HG03064 (cell line): ENCODE data around the gene WSCD2.

Experiments used
- ATAC-seq: cut with Tn5 transposase; IDR thresholded peaks from one replicate; pipeline ENCODE4 v1.9.1; 2021; ENCODE audit warnings: low read depth; ENCODE audit not compliant: unreplicated experiment

WSCD2 gene

DNA sequence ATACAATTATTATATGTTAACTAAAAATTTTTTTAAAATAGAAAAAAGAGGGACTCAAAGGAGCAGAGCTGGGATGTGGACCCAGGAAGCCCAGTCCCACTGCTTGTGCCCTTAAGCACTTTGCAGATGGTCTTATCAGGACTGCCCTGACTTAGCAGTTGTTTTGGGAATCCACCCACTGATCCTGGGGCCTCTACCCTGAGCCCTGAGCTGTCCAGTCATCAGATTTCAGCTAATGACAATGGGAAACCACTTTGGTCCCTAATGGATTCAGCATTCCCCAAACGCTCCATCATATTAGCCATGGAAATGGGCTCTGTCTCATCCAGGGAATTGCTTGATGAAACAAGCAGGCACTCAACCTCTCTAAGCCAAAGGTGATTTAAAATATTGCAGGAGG is 22.5 kb upstream of the WSCD2 start:
- no peak for ATAC-seq

DNA sequence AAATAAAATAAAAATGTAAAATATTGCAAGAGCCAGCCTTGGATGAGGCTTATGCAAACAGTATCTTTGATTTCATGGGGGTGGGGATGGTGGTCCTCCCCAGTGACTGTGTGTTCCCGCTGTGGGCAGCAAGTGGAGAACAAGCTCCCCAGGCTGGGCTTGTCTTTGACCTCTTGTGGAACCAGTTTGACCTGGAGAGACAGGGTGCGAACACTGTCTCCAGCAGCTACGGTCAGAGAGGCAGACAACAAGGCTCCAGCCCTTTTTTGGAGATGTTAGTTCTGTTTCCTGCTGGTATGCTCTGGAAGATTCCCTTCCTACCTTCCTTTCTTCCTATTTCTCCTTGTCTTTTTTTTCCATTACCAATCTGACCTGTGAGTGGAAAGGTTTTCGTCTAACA is 21.8 kb upstream of the WSCD2 start:
- no peak for ATAC-seq

GRCh38 chr12:108109504-108109903 is 19.6 kb upstream of the WSCD2 start:
- ATAC-seq, result no peak

- ATAC-seq, result no peak
Measured at GRCh38 chr12:108109954-108110353, 19.1 kb upstream of the WSCD2 start.

GRCh38 chr12:108110844-108111243 is 18.2 kb upstream of the WSCD2 start:
- ATAC-seq, result no peak

DNA sequence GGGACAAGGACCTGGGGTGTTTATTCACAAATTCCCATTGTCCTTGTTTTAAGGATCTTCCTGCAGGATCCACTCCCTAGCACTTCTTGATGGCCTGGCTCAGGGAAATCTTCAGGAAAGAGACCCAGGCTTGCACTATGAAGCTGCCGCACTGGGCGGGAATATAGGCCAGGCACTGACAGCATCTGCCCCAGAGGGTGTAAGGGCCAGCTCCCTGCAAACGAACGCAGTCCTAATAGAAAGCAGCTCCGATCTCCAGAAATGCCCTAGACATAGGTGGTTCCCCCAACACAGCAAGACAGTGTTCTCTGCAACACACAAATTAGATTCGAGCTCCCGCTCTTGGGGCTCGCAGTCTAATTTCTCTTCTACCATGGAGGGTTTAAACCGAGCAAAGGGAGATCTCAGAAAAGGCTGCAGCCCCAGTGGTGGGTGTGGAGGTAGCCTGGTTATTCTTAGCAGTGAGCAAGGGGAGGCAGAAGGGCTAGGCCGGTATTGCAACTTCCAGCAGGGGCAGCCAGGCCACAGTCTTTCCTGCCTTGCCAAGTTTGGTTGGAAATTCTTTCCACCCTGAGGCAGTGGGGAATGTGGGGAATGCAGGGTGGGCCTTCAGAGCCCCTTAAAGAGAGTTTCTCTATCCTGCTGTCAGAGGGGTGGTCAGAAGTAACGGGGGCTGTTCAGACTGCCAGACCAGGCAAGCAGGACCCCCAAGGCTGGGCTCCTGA is 16.1 kb upstream of the WSCD2 start:
- ATAC-seq, result no peak

DNA sequence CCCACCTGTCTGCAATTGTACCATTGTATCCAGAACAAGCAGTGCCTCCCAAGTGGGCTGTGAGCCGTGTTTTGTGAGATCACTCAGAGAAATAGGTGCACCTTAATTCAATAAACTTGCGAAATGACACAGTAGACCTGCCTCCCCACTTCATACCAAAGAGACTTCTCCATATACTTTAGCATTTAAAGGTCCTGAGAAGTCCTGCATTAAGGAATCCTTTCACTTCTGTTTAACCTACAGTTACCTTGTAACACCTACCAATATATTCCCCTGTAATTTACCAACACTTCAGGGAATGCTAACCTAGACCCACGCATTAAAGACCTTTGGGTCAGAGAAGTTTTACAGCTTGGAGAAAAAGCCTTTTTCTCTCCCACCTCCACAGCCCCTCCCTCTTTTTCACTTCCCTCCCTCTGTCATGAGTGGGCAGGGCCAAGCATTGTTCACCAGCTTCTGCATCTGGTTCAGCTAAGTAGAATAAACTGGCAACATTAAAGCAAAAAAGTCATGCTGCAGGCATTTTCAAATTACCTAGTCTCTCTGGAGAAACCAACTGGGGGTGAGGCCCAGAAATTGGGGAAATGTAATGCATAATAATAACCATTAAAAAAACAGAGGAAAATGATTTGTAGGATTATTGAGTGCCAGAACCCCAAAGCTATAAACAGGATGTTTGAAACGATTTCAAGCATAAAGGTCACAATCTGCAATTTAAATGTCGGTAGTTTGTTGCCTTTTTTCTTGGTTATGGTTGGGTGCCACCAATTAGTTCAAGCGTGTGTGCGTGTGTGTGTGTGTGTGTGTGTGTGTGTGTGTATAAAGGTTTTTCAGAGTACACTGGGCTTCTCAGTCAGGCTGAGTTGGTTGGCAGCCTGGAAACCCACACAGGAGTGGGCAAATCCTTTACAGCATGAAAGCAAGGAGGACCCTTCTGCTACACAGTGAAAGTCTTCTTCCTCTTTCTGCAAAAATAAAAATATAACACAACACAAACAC is 13.7 kb upstream of the WSCD2 start:
- no peak for ATAC-seq

GRCh38 chr12:108116254-108116653 is 12.8 kb upstream of the WSCD2 start:
- no peak for ATAC-seq

DNA sequence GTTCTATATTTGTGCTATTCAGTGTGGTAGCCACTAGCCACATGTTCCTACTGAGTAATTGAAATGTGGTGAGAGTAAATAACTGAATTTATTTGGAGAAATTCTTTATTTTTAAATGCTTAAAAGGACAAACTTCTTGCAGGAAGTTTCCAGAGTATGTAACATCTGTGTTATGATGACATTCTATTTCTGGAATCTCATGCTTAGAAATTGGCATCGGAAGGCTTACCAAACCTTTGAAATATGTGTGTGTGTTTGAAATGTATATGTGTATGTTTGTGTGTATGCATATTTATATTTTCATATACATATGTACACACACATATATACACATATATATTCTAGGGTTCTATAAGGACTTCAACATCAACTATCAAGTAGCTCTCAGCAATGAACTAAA is 12.4 kb upstream of the WSCD2 start:
- no peak for ATAC-seq

- no peak for ATAC-seq
Measured at GRCh38 chr12:108117163-108117849, 11.8 kb upstream of the WSCD2 start.

DNA sequence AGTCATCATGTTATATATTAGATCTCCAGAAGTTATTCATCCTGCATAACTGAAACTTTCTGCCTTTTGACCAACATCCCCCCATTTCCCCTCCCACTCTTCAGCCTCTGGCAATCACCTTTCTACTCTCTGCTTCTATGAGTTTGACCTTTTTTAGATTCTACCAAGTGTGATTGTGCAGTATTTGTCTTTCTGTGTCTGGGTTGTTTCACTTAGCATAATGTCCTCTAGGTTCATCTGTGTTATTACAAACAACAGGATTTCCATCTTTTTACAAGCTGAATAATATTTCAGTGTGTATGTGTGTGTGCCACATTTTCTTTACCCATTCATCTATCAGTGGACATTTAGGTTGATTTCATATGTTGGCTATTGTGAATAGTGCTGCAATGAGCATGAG is 11.2 kb upstream of the WSCD2 start:
- ATAC-seq, result no peak

GRCh38 chr12:108119126-108119973 is 9.7 kb upstream of the WSCD2 start:
- ATAC-seq, result no peak

DNA sequence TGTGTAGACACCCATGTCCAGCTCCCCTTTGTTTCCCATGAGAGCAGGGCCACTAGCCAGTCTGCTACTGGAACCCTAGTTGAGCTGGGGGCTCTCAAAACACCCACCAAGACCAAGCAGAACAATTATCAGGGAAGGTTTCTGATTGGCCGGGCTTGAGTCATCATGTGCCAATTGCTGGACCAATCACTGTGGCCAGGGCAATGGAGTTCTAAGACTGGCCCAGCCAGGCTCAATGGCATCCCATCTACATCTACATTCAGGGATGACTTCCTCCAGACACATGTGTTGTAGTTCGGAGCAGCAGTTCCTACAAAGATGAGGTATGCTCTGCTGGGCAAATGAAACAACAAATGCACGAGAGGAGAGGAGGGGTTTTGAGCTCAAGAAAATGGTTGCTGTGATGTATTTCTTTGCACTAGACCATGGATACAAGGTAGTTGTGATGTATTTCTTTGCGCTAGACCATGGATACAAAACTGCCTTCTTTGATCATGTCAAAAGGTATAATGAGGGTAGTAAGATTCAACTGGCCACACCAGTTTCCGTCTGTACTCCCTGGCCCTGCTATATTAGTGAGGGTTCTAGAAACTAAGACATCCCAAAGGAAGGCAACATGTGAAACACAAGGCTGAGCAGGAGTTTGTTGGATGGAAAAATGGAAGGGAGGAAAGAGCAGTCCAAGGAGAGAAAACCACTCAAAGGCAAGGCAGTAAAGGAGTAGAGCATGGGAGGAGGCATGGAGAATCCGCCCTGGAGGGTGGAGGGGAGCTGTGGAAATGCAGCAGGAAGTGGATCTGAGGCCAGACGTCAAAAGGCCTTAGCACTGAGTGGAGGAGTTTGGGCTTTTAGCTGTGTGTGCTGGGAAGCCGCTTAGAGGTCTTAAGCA is 8.9 kb upstream of the WSCD2 start:
- no peak for ATAC-seq

GRCh38 chr12:108120863-108121165 is 8.3 kb upstream of the WSCD2 start:
- ATAC-seq, result no peak

- no peak for ATAC-seq
Measured at GRCh38 chr12:108121320-108121719, 7.8 kb upstream of the WSCD2 start.

GRCh38 chr12:108121728-108122471 is 7.2 kb upstream of the WSCD2 start:
- ATAC-seq, result no peak

- no peak for ATAC-seq
Measured at GRCh38 chr12:108122644-108123043, 6.4 kb upstream of the WSCD2 start.

- ATAC-seq, result no peak
Measured at GRCh38 chr12:108123402-108123801, 5.7 kb upstream of the WSCD2 start.

DNA sequence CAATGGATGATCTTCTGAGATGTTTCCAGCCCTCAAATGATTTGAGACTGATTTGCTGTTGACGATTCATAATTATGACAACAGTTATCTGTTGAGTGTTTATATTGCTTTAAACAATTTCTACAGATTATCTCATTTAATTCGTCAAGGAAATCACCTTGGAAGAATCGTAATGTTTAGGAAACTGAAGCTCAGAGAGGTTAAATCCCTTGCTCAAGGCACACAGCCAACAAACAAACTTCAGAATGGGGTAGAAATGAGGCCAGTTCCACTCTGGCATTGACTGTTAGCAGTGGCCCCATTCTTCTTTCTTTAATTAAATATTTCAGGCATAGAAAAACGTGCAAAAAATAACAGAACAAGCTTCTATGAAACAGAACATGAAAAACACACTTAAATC is 4.0 kb upstream of the WSCD2 start:
- no peak for ATAC-seq
